Retina (tissue), 1 donor: ENCODE data around the gene AHNAK.

Experiments used
- DNase-seq: peaks from one replicate; pipeline ENCODE4 v3.0.0-alpha.2; 2016

Gene AHNAK

DNA sequence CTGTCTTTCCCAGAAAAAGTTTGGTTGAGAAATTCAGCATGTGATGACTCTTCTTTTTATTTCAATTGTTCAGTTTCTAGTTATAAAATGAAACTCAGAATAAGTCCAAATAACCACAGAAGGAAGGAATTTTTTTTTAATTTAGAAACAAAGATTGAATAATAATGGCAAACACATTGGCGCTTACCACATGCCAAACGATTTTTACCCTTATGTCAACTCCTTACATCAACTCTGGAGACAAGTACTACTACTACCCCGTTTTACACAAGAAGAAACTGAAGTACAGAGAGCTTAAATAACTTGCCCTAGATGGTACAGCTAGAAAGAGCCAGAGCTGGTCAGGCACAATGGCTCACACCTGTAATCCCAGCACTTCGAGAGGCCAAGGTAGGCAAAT is 52.4 kb downstream of the AHNAK start:
- no peak for DNase-seq

DNA sequence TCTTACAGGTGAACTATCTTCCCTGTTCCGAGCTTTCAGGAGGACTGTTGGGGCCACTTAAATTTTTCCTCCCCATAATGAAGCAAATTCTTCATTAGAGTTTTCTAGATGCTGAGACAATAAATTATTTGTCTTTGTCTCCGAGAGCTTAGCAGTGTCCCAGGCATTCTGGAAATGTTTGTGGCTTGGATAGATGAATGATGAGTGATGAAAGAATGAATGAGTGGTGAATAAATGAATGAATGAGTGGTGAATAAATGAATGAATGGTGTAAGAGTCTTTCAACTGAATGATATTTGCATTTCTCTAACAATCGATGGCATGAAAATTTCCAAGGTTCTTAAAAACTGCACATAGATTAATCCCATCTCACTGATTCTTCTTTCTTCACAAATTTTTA is 52.8 kb downstream of the AHNAK start:
- no peak for DNase-seq

DNA sequence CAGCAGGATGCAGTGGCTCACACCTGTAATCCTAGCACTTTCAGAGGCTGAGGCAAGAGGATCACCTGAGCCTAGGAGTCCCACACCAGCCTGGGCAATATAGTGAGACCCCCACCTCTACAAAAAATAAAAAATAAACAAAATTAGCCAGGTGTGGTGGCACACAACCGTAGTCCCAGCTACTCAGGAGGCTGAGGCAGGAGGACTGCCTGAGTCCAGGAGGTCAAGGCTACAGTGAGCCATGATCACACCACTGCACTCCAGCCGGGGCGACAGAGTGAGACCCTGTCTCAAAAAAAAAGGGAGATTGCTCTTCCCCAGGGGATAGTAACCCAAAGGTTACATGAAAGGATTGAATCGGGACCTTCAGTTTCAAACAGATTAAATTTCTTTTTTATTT is 54.0 kb downstream of the AHNAK start:
- DNase-seq, result no peak

DNA sequence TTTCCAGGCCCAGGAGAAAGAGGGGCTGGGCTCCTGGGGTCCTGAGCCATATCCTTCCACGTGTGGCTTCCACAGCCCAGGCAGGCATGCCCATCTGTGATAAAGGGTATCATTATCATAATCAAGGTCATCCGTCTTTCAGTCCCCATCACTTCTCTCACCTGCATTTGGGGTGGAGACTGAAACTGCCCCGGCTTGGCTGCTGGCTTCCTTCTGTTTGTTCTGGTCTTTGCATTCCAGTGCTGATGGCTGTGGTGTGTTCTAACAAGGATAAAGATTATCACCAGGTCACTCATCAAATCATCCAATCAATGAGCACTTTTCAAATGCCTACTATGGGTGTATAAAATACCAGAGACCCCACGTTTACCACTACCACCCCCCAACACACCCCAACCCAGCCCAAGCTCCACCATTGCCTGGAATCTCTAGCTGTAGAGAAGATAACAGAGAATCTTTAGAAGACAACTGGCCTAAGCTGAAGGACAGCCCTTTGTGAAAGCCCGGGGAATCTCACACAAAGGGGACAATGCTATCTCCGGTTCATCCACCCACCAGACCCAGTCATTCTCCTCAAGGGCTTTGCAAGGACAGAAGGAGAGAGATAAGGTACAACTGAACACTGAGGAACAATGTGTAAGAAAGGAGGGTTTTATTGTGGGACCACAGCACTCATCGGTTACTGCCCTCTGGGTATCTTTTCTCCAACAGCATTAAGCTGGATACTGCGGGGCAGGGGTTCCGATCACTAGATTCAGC is 54.9 kb downstream of the AHNAK start:
- DNase-seq, result no peak

DNA sequence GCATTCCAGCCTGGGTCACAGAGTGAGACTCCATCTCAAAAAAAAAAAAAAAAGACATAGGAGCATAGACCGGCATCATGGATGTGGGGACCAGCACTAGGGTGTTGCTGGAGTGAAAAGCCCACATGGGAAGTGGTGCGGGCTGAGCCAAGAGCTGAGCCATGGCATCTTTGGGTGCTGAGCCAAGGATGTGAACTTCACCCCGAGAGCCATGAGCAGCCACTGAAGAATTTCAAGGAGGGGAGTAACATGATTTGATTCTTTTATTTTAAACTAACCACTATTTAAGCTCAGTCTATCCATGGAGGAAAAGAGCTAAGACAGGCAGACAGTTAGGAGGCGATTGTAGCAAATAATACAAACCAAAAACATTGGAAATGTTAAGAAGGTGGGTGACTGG is 57.4 kb downstream of the AHNAK start:
- DNase-seq, result no peak

DNA sequence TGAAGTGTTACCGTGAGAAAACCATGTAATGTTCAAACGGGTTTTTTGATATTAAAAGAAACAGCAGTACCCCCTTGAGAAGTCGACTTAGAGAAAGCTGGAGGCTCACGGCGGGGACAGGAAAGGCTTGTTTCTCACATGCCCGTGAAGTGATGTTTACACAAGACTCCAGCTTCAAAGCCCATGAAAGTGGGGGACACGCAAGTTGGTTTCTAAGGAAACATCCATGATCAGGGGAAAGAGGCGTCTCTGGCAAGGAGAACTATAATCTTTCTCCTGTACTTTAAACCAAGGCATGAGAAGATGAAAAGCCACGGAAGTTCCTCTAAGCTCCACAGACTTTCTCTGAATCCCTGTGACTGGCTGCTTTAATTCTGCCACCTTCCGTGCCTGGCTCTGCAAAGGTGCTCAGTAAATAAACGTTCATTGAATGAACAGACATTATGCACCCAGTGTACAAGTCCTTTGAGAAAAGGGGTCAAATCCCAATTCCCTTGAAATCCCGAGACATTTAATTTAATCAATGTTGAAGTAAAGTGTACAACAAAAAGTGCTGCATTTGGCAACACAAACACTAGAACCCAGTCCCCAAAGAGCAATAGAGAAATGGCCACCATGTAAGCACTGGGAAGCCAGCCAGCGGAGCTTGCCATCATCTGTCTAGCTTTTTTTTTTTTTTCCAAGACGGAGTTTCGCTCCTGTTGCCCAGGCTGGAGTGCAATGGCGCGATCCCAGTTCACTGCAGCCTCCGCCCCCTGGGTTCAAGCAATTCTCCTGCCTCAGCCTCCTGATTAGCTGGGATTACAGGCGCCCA is 58.7 kb downstream of the AHNAK start:
- DNase-seq, result no peak

DNA sequence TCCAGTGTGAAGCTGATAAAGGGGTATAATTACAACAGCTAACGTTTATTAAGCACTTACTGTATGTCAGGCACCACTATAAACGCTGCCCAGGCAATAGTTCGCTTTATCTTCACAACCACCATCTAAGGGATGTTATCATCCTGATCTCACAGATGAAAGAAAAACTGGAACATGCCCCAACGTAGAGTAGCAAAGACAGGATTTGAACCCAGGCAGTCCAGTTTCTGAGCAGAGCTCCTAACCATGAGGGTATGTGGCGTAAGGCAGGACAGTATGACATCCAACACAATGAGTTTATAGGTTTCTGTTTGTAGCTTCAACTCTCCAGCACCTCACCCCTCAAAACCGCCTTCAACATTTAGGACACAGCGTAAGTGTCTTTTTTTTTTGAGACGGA is 59.5 kb downstream of the AHNAK start:
- no peak for DNase-seq

DNA sequence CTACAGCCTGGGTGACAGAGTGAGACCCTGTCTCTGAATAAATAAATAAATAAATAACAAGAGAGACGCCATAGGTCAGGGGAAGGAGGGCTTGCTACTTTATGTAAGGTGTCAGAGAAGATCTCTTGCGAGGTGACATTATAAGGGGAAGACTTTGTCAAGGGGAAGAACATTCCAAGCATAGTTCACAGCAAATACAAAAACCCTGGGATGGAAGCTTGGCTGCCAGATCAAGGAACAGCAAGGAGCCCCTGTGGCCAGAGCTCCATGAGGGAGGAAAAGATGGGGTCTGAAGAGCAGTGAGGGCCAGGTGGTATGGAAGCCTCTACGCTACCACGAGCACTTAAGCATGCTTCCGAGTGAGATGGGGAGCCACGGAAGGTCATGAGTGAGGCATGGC is 62.3 kb downstream of the AHNAK start:
- no peak for DNase-seq

DNA sequence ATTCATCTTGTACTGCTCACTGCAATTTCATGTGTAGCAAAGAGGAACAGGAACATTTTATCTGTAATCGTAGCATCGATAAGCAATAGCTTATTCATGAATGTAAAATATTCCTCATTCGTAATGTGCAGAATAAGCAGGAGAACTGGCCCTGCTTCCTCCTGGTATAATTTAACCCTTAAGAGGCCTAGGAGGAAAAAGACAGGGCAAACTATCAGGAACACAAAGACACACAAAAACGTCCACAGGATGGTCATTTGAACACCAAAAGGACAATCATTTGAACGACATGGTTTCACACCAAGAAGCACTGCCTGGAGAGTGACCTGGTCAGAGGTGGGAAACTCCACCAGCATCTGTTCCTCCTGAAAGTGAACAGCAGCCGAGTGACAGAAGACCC is 63.9 kb downstream of the AHNAK start:
- DNase-seq, result no peak

DNA sequence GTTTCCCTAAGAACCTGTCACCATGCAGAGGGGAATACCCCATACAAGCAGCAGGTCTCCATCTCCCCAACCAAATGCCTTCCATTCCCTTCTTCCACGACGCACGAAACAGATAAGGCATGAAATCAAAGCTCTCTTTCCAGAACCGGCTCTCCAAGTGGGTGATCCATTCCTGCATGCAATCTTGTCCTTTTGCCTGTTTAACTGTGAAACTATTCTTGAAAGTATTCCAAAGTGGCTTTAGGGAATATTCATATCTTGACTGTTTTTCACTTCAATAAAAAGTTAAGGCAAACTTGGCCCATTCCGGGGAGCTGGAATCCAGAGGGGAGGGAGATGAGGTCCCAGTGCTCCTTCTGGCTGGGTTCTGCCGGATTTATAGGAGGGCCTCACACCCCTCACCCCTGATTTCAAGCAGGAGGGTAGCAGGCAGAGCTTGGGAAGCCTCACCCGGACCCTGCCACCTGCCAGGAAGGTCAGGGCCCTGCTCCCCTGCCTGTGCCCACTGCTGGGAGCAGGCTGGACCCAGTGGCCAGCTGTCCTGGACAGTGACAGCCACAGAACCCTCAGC is 66.9 kb downstream of the AHNAK start:
- no peak for DNase-seq

DNA sequence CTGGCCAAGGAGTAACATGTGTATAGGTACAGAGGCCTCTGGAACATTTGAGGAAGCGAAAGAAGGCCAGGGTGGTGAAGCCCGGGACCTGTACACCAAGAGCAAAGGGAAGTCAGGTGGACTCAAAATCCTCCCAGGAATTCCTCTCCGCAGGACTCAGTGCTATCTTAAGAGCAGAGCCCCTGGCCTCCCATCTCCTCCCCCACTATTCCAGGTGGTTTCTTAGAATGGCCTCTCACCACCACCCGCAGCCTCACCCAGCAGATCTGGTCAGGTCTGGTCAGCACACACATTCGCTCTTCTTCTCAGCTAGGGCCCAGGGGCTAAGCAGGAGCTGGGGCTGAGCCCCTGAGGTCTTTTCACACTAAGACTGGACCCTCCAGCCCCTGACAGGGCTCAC is 68.7 kb downstream of the AHNAK start:
- no peak for DNase-seq

DNA sequence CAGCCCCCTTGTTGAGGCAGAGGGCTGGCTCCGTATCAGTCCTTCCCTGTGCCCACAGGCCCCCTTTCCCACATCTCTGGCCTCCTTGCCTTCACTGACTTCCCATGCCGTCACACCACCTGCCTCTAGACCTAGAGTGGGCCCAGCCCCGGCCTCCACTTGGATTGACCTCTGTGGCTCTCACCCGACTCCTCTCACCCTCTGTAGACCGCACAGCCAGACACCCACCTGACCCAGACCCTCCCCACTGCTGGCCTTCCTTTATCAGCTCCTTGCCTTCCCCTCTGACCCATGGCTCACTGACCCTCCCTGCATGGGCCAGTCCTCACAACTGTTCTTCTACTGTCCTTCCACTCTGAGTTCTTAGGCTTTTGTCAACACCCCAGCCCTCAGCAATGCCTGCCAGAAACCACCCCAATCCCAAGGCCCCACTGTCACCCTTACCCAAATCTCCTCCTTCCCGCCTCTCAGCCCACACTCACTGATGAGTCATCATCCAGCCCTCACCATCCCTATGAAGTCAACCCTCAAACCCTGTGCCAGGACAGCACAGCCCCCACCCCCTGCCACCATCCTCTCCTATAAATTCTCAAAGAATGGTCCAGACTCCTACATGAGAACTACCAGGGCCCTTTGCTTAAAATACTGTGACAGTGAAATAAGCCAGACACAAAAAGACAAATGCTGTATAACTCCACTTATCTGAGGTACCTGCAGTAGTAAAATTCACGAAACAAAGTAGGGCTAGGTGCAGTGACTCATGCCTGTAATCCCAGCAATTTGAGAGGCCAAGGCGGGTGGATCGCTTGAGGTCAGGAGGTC is 74.3 kb downstream of the AHNAK start:
- no peak for DNase-seq

DNA sequence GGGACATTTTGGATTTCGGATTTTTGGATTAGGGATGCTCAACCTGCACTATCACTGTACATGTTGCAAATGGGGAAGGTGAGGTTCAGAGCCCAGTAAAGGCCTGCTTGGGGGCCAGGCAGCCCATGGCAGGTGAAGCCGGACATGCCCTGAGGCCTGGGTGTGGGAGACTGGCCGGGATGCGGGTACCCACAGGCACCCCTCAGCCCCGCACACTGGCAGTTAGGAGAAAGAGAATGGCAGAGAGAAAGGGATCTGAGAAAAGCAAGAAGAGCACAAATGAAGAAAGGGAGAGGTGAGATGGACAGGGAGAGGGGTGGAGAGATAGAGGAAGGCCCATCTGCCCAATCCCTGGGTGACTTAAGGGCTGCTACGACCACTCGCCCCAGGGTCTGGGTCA is 75.0 kb downstream of the AHNAK start:
- no peak for DNase-seq

DNA sequence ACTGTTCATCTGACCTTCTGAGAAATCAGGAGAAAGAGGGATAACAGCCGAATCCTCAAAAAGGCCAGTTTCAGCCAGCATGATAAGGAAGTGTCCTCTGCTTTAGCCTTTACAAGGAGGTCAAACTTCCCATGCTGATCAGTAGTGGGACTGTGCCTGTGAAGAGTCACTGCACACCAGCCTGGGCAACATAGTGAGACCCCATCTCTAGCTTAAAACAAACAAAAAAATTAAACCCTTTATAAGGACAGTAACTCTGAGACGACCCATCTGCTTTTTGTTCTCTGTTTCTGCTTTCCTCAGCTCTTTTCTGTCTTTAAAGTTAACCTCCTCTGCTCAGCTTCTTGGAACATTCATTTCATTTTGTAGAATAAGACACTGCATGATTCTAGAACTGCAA is 78.0 kb downstream of the AHNAK start:
- DNase-seq, result no peak

DNA sequence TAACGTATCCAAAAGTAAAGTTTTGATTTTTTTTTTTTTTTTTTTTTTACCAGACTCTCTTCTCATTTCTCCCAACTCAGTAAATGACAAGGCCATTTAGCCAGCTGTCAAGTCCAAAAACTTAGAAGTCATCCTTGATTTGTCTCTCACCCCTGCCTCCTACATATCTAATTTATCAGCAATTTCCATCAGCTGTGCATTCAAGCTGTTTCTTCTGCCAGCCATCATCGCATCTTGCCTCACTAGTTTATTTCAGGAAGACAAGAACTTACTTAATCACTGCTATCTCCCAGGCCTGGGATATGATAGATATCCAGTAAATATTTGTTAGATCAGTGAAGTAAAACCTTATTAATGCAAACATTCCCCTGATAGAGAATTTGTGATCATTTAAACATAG is 80.2 kb downstream of the AHNAK start:
- DNase-seq, result no peak

DNA sequence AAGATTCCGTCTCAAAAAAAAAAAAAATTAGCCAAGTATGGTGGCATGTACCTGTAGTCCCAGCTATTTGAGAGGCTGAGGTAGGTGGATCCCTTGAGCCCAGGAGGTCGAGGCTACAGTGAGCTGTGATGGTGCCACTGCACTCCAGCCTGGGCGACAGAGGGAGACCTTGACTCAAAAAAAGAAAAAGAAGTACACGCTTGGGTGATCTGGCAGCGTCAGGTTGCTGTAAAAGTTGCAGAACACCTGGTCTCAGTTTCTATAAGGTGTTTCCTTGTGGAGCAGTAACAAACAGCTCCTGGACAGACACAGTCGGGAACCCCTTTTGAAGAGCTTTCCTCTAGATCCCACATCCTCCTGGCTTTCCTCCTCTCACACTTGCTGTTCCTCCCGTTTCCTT is 82.0 kb downstream of the AHNAK start:
- no peak for DNase-seq

DNA sequence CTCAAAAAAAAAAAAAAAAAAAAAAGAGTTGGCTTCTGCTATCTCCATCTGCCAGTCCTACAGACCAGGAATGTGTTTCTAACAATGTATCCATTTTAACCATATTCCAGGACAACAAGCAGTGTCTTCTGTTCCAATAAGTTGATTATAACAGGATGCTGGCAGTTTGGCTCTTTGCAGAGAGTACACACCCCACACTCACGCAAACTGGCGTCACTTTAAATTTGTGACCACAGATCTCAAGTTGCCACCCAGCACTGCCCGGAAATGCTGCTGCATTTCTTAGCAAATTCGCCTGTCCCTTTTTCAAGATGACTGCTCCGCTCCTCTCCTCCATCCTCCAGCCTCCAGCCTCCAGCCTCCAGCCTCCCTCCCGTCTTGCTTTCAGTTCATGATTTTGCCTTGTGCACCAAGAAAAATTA is 83.5 kb downstream of the AHNAK start:
- no peak for DNase-seq

DNA sequence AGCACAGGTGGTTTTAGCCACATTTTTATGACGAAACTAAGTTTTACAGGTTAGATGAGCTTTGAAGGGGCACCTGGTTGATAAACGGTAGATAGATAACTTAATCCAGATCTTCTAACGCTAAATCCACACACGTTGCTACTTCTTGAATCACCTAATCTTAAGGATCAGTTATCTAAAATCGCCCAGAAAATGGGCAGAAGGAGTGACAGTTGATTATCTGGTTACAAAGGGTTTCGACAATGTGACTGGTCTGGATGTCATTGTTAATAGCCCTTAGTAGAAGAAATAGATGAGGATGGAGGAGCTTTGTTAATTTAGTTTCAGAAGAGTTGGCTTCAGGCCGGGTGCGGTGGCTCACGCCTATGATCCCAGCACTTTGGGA is 84.1 kb downstream of the AHNAK start:
- DNase-seq, result no peak

DNA sequence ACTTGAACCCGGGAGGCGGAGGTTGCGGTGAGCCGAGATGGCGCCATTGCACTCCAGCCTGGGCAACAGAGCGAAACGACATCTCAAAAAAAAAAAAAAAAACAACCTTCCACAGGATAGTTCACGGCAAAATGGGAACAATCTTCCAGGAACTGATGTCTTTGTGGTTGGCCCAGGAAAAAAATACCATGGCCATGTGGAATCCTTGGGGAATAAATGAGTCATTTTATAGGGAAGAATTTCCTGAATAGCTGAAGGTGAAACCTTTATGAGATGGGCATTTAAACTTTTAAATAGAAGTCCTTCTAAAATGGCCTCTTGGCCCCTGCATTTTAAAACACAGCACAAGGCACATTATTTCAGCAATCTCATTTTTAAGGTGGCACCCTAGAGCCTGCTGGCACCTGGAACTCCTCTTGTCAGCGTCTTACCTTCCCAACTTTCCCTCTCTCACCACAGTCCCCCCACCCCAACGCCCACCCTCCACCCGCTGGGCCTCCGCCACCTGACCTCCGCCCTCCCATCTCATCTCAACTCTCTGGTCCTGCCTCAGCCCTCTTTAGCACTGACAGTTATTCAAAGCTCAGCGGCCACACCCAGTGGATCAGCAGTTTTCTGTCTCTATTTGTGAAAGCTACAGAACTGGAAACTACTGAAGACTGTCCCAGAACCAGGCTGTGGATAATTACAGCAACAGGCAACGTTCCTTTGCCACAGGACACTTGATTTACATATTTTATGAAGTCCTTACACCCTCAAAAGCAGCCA is 84.7 kb downstream of the AHNAK start:
- no peak for DNase-seq

DNA sequence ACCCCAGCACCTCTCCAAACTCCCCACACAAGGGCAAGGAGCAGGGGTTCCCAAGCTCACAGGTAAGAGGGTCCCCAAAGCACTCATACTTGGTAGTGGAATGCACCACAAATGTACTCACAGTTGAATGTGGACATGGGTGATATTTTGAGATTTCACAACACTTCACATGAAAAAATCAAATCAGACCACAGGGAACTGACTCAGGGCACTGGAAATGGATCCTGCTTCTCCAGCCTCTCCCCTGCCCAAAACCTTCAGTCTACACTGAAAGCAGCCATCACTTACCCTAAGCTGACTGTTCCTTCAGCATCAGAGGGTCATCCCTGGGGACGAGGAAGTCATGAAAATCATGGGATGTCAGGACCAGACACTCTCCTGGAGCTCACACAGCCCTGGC is 87.5 kb downstream of the AHNAK start:
- DNase-seq, result no peak

DNA sequence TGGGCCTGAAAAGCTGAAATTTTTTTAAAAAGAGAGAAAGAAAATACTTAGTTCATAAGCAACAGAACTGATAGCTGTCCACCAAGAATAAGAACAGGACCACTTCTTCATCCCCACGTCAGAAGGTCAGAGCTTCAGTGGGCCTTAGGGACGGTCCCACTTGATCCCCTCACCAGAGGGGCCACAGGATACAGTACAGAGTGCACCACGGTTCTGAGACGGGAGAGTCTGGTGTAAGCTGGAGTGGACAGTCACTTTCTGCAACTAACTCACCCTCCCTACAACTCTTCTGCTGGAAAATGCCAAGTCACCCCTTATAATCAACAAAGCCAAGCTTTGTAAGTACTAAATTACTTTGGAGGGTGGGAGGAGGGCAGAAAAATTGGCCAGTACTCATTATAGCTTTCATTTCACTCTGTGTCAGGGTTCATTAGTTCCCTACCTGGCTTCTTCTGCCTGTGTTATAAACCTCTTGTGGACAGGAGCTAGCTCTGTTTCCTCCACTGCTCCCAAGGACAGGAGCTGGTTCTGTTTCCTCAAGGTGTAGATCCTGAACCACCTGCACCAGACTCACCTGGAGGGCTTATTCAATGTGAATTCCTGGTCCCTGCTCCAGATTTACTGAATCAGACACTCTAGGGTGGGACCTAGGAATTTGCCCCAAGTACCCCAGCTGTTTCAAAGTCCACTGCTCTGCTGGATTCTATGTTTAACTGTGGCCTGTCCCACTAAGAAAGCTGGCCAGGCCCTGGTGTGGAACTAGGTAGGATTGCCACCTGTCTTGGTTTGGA is 88.2 kb downstream of the AHNAK start:
- DNase-seq, result no peak

DNA sequence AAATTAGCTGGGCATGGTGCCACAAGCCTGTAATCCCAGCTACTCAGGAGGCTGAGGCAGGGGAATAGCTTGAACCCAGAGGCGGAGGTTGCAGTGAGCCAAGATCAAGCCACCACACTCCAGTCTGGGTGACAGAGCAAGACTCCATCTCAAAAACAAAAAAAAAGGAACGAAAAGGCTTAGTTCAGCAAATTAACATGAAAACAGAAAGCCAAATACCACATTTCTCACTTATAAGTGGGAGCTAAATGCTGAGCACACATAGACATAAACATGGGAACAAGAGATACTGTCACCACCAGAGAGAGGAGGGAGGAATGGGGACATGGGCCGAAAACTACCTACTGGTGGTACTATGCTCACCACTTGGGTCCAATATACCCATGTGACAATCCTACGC is 89.1 kb downstream of the AHNAK start:
- DNase-seq, result no peak
